ENCODE measurements around the gene SSUH2.

SSUH2 gene

GRCh38 chr3:8578282-8578681 lies 66.3 kb downstream of the SSUH2 start:
- DNase-seq, result no peak

GRCh38 chr3:8576841-8577571 lies 67.6 kb downstream of the SSUH2 start:
- DNase-seq, result no peak

GRCh38 chr3:8576436-8576835 lies 68.2 kb downstream of the SSUH2 start:
- DNase-seq, result no peak

- no peak for DNase-seq
Observed at GRCh38 chr3:8575364-8576104, 69.1 kb downstream of the SSUH2 start.

GRCh38 chr3:8574670-8575322 lies 69.8 kb downstream of the SSUH2 start:
- no peak for DNase-seq

GRCh38 chr3:8574040-8574669 lies 70.4 kb downstream of the SSUH2 start:
- DNase-seq, result no peak

- no peak for DNase-seq
Observed at GRCh38 chr3:8573342-8573926, 71.2 kb downstream of the SSUH2 start.

GRCh38 chr3:8571256-8571655 lies 73.3 kb downstream of the SSUH2 start:
- no peak for DNase-seq
